Suprapubic skin (tissue), 4 donors: ENCODE results near the gene TAPT1. TPM values are rescaled to one million over a fixed set of nuclear protein-coding genes. Genes with fewer than 3 reads are reported as not detected.

Source experiments
- DNase-seq, 2 donors: peaks; one replicate each; pipeline ENCODE4 v3.0.0-alpha.2; 2019; ENCODE audit warnings: low spot score in 2 of 2
- H3K27ac ChIP-seq: fragments of 200-600 bp; sonication (generic); one replicate; pipeline ENCODE4 v1.5.1; 2019
- H3K27me3 ChIP-seq: fragments of 200-600 bp; sonication (generic); one replicate; pipeline ENCODE4 v1.5.1; 2019
- H3K36me3 ChIP-seq: fragments of 200-600 bp; sonication (generic); one replicate; pipeline ENCODE4 v1.5.1; 2019
- H3K4me1 ChIP-seq: fragments of 200-600 bp; sonication (generic); one replicate; pipeline ENCODE4 v1.5.1; 2019
- H3K4me3 ChIP-seq: fragments of 200-600 bp; sonication (generic); one replicate; pipeline ENCODE4 v1.5.1; 2019; ENCODE audit warnings: mild to moderate bottlenecking
- H3K9me3 ChIP-seq: fragments of 200-600 bp; sonication (generic); one replicate; pipeline ENCODE4 v1.5.1; 2019
- CTCF ChIP-seq, 2 donors: fragments of 200-600 bp in 1 of 2; fragments of 450-650 bp in 1 of 2; sonication (generic) in 1 of 2; IDR thresholded peaks; one replicate each; pipeline ENCODE4 v1.5.1; 2016 to 2019; ENCODE audit warnings: antibody characterized with exemption in 2 of 2, mild to moderate bottlenecking in 1 of 2, moderate library complexity in 1 of 2
- EP300 ChIP-seq: sonication (generic); formaldehyde crosslinking; IDR thresholded peaks from one replicate; pipeline ENCODE4 v1.6.1; 2017; ENCODE audit warnings: antibody characterized with exemption
- POLR2A ChIP-seq, 2 donors: fragments of 450-650 bp; IDR thresholded peaks; one replicate each; pipeline ENCODE4 v1.6.1; 2017; ENCODE audit warnings: antibody characterized with exemption in 2 of 2, mild to moderate bottlenecking in 2 of 2, moderate library complexity in 2 of 2
- POLR2AphosphoS5 ChIP-seq, 3 donors: sonication (generic); formaldehyde crosslinking; IDR thresholded peaks; one replicate each; pipeline ENCODE4 v1.6.1; 2017; ENCODE audit warnings: antibody characterized with exemption in 3 of 3
- WGBS: methylation state at CpG from one replicate; pipeline ENCODE4 v1.1.5; 2018; 5-methylcytosine and 5-hydroxymethylcytosine counted together
- total RNA-seq, 4 donors: library from RNA; depleted of rRNA; stranded (reverse); fragments of >200 nt; gene quantifications; one replicate each; pipeline ENCODE4 v1.1.0, GENCODE V29; 2016

The TAPT1 gene
- total RNA-seq, 4 donors from 2014 or later, result 15.3 to 57.2 (median 23.7) TPM

GRCh38 chr4:16192057-16192456 lies 34.2 kb downstream of the TAPT1 start:
- H3K27ac ChIP-seq, result no peak overlapping the region
- no peak for DNase-seq
- peaks cover 19% of the 10 kb centered on the region for H3K4me1 ChIP-seq
- WGBS, result 58% methylated on average over 2 of the region's 2 CpGs
- H3K36me3 ChIP-seq, result peaks cover 29% of the 10 kb centered on the region
- no peak overlapping the region for H3K4me3 ChIP-seq
- no peaks in the 10 kb centered on the region for H3K9me3 ChIP-seq
- TF ChIP-seq POLR2A (IDR thresholded peaks at IDR 0.05) (no peak), EP300 (no peak), CTCF (IDR thresholded peaks at IDR 0.05) (no peak), POLR2AphosphoS5 (IDR thresholded peaks at IDR 0.05) (no peak)
- no peaks in the 10 kb centered on the region for H3K27me3 ChIP-seq

GRCh38 chr4:16187455-16187854 lies 38.8 kb downstream of the TAPT1 start:
- no peak for DNase-seq
- Histone ChIP-seq H3K27me3 (no peaks in the 10 kb centered on the region), H3K27ac (no peak overlapping the region), H3K4me1 (no peaks in the 10 kb centered on the region), H3K36me3 (peaks cover 56% of the 10 kb centered on the region), H3K4me3 (no peak overlapping the region), H3K9me3 (no peaks in the 10 kb centered on the region)
- TF ChIP-seq CTCF (IDR thresholded peaks at IDR 0.05) (no peak), POLR2AphosphoS5 (IDR thresholded peaks at IDR 0.05) (no peak), POLR2A (IDR thresholded peaks at IDR 0.05) (no peak), EP300 (no peak)

GRCh38 chr4:16186986-16187385 lies 39.3 kb downstream of the TAPT1 start:
- Histone ChIP-seq H3K36me3 (peaks cover 56% of the 10 kb centered on the region), H3K9me3 (no peaks in the 10 kb centered on the region), H3K27ac (no peak overlapping the region), H3K4me1 (no peaks in the 10 kb centered on the region), H3K27me3 (no peaks in the 10 kb centered on the region), H3K4me3 (no peak overlapping the region)
- TF ChIP-seq POLR2AphosphoS5 (IDR thresholded peaks at IDR 0.05) (no peak), POLR2A (IDR thresholded peaks at IDR 0.05) (no peak), EP300 (no peak), CTCF (IDR thresholded peaks at IDR 0.05) (no peak)
- no peak for DNase-seq
- 93% methylated on average over 1 of the region's 1 CpG for WGBS

GRCh38 chr4:16183604-16184003 lies 42.7 kb downstream of the TAPT1 start:
- Histone ChIP-seq H3K4me1 (no peaks in the 10 kb centered on the region), H3K9me3 (no peaks in the 10 kb centered on the region), H3K4me3 (no peak overlapping the region), H3K27ac (no peak overlapping the region), H3K36me3 (peaks cover 52% of the 10 kb centered on the region), H3K27me3 (no peaks in the 10 kb centered on the region)
- no peak for DNase-seq
- TF ChIP-seq CTCF (IDR thresholded peaks at IDR 0.05) (no peak), EP300 (no peak), POLR2A (IDR thresholded peaks at IDR 0.05) (no peak), POLR2AphosphoS5 (IDR thresholded peaks at IDR 0.05) (no peak)
- 84% methylated on average over 2 of the region's 2 CpGs for WGBS

GRCh38 chr4:16176621-16177020 lies 49.6 kb downstream of the TAPT1 start:
- WGBS, result 88% methylated on average over 6 of the region's 6 CpGs
- TF ChIP-seq POLR2AphosphoS5 (IDR thresholded peaks at IDR 0.05) (no peak), EP300 (no peak), CTCF (IDR thresholded peaks at IDR 0.05) (no peak), POLR2A (IDR thresholded peaks at IDR 0.05) (no peak)
- Histone ChIP-seq H3K27ac (no peak overlapping the region), H3K9me3 (no peaks in the 10 kb centered on the region), H3K4me1 (no peaks in the 10 kb centered on the region), H3K4me3 (no peak overlapping the region), H3K36me3 (peaks cover 70% of the 10 kb centered on the region), H3K27me3 (no peaks in the 10 kb centered on the region)
- no peak for DNase-seq
